HFF-Myc (cell line): ENCODE measurements around the gene GSN.

Experiments used
- DNase-seq: peaks from one replicate; pipeline ENCODE4 v3.0.0-alpha.2; 2011; ENCODE audit warnings: low read depth; ENCODE audit errors: extremely low read depth
- H3K4me3 ChIP-seq: replicated peaks from 2 replicates; pipeline ENCODE4 v1.5.1; 2011; ENCODE audit warnings: low read depth, mild to moderate bottlenecking, control low read depth, low read length
- TF ChIP-seq, protein P1 (sequence below): IDR thresholded peaks from 2 replicates; pipeline ENCODE4 v1.5.1; 2012; ENCODE audit warnings: mild to moderate bottlenecking, low read depth, low read length, control low read depth; ENCODE audit errors: missing control alignments

GSN gene

DNA sequence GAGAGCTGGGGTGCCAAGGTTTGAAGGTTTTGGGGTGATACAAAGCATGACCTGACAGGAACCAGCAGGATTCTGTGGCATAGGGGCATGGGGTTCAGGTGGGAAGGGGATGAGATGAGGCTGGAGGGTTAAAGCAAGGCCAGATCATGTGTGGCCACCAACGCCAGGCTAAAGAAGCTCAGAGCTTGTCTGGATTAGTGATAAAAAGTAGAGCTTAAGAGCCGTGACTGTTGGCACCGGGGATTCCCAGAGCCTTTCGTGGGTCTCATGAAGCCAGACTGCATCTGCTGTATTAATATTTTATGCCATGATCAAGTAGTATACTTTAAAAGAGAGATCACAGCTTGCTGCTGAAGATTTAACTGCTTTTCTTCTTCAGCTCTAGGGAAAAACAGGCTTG is 8.5 kb upstream of the GSN start:
- DNase-seq = no peak
- TF ChIP-seq, protein P1, sequence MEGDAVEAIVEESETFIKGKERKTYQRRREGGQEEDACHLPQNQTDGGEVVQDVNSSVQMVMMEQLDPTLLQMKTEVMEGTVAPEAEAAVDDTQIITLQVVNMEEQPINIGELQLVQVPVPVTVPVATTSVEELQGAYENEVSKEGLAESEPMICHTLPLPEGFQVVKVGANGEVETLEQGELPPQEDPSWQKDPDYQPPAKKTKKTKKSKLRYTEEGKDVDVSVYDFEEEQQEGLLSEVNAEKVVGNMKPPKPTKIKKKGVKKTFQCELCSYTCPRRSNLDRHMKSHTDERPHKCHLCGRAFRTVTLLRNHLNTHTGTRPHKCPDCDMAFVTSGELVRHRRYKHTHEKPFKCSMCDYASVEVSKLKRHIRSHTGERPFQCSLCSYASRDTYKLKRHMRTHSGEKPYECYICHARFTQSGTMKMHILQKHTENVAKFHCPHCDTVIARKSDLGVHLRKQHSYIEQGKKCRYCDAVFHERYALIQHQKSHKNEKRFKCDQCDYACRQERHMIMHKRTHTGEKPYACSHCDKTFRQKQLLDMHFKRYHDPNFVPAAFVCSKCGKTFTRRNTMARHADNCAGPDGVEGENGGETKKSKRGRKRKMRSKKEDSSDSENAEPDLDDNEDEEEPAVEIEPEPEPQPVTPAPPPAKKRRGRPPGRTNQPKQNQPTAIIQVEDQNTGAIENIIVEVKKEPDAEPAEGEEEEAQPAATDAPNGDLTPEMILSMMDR = no peak
- no peak overlapping the region for H3K4me3 ChIP-seq

DNA sequence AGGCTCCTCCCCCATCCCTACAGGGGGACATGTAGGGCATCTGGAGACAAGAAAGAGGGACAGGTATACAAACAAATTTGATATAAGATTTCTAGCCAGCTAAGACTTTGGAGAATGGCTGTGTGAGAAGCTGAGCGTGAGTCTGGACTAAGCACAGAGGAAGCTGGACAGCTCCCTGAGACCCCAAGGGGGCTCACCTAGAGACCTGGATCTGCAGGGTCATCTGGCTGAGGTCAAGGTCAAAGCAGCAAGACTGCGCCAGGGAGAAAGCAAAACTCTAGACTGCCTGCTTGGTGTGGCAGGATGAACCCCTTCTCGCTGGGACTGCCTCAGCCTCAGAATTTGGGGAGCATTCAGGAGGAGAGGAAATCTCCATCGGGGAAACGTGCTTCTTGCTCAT is 8.0 kb upstream of the GSN start:
- TF ChIP-seq, protein P1 = no peak
- H3K4me3 ChIP-seq = no peak overlapping the region
- no peak for DNase-seq

DNA sequence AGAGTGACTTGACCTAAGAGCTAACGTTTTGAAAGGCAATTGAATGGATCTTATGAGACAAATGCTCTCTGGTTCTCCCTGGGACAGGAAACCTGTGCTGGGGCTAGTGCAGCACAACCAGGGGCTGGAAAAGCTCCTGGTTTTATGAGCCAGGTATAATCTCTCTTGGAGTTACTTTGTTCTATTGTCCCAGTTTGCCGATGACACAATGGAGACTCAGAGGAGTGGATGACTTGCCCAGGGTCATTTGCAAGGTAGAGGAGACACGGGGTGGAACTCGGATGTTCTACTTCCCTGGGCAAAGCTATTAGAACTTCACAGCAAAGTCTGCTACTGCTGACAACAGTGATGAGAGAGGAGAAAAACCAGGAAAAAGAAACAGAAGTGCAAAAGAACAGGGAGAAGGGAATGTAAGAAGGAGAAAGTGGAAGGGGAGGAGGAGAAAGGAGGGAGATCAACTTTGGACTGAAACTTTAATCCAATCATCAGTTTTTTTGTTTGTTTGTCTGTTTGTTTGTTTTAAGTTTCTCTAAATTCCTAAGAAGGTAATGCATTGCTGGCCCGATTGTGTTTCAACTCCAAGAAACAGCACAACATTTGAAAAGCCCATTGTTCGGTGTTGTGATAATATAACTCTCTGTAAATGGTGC is 7.4 kb upstream of the GSN start:
- no peak for DNase-seq
- H3K4me3 ChIP-seq = no peak overlapping the region
- TF ChIP-seq, protein P1 = no peak

DNA sequence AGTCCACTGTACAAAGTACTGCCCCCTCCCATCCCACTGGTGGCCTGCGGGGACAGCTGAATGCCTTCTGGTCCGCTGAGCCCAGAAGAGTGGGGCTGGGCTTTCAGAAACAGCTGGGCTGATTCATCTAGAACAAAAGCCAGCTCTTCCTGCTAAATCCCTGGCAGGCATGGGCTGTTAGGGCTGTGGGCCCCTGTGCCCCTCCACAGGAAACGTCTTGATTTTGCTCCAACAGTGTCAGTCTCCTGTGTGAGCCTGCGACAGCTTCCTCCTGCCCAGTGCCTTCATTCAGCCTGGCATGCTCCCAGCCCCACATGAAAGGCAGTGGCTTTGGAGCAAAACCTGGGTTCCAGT is 6.9 kb upstream of the GSN start:
- H3K4me3 ChIP-seq = no peak overlapping the region
- TF ChIP-seq, protein P1 = no peak
- DNase-seq = no peak

DNA sequence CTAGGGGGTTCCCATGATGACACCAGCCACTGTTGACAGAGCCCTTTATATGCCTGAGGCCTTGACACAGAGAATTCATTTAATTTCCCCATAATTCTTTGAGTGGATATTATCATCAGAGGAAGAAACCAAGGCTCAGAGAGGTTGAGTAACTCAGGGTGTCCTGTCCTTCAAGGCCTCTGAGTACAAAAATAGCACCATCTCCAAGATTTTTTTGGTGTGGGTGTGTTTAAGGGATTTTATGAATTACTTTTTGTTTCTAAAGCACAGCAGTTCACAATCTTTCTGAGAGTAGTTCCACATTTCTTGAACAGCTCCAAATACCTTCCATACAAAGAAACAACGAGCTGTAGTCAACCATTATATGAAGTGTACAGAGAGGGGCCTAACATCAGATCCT is 6.2 kb upstream of the GSN start:
- no peak for DNase-seq
- no peak overlapping the region for H3K4me3 ChIP-seq
- TF ChIP-seq, protein P1 = no peak

DNA sequence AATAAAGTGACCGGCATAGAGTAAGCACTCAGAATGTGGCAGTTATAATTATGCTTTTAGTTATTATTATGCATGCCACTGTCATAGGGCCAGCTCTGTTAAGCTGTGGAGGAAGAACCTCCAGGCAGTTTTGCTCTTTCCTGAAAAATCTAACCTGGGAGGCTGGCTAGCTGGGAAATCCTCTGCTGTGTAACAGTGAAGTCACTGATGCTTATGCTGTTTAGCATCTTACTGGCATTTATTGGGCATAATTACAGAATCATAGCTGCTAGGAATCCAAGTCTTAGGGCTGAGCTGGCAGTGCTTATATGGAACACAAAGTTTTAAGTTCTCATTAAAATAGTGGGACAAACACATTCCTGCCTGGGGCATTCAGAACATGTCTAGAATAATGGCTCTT is 5.5 kb upstream of the GSN start:
- no peak overlapping the region for H3K4me3 ChIP-seq
- DNase-seq = no peak
- TF ChIP-seq, protein P1 = no peak

DNA sequence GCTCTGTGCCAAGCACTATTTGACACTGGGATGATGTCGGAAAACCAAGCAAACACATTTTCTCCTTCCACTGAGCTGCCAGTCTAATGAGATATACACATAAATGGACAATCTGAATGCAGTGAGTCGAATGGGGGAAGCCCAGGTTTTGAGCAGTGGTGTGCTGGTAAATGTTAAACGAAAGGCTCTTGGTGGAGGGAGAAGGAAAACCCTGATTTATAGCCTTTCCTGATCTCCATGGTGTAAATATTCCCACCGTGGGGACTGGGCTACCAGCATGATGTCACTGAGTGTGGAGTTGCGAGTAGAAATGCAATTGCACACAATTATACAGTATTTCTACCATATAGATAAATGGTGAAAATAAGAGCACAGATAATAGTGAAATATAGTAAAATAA is 5.0 kb upstream of the GSN start:
- DNase-seq = no peak

More for the DNA sequence above, 5.0 kb upstream of the GSN start:
- no peak overlapping the region for H3K4me3 ChIP-seq
- TF ChIP-seq, protein P1 = no peak
